ES-I3 (cell line): ENCODE results near the gene DCLK1.
"Not testable (repeated sequence)": the region's sequence is repeated elsewhere in the genome, so short reads cannot be mapped to it uniquely, and the experiment has no call there.

Source experiments
- H3K36me3 ChIP-seq: 2 replicates; pipeline ENCODE4 v1.6.1; 2013; ENCODE audit warnings: mild to moderate bottlenecking, low read length, control low read depth, moderate library complexity; ENCODE audit not compliant: insufficient read depth
- H3K4me1 ChIP-seq: 2 replicates; pipeline ENCODE4 v1.6.1; 2013; ENCODE audit warnings: mild to moderate bottlenecking, control low read depth, low read length; ENCODE audit not compliant: insufficient read depth
- H3K9ac ChIP-seq: 2 replicates; pipeline ENCODE4 v1.6.1; 2013; ENCODE audit warnings: low read depth, mild to moderate bottlenecking, low read length, moderate library complexity
- H3K9me3 ChIP-seq: 2 replicates; pipeline ENCODE4 v1.6.1; 2013; ENCODE audit warnings: mild to moderate bottlenecking, low read length, moderate library complexity; ENCODE audit not compliant: control insufficient read depth, insufficient read depth

The DCLK1 gene

GRCh38 chr13:35987572-35988513 is 143.3 kb downstream of the DCLK1 start:
- Histone ChIP-seq H3K9ac (no peak overlapping the region), H3K36me3 (no peaks in the 10 kb centered on the region), H3K4me1 (peaks cover 13% of the 10 kb centered on the region; the same call in 1 of the 2 replicates), H3K9me3 (no peaks in the 10 kb centered on the region; the same call in 1 of the 2 replicates)

- H3K9me3 ChIP-seq, result peaks cover 11% of the 10 kb centered on the region
- peaks cover 13% of the 10 kb centered on the region; the same call in 1 of the 2 replicates for H3K4me1 ChIP-seq
- H3K36me3 ChIP-seq, result no peaks in the 10 kb centered on the region; the same call in 1 of the 2 replicates
- no peak overlapping the region for H3K9ac ChIP-seq
Observed at GRCh38 chr13:35984776-35985453, 146.3 kb downstream of the DCLK1 start.

GRCh38 chr13:35984287-35984686 is 146.9 kb downstream of the DCLK1 start:
- Histone ChIP-seq H3K4me1 (peaks cover 13% of the 10 kb centered on the region; the same call in 1 of the 2 replicates), H3K9me3 (peaks cover 13% of the 10 kb centered on the region), H3K9ac (no peak overlapping the region), H3K36me3 (no peaks in the 10 kb centered on the region; the same call in 1 of the 2 replicates)

- H3K4me1 ChIP-seq, result peaks cover 11% of the 10 kb centered on the region; the same call in 1 of the 2 replicates
- peaks cover 13% of the 10 kb centered on the region for H3K9me3 ChIP-seq
- H3K36me3 ChIP-seq, H3K9ac ChIP-seq: not testable (repeated sequence)
Observed at GRCh38 chr13:35983703-35984102, 147.5 kb downstream of the DCLK1 start.

GRCh38 chr13:35983206-35983605 is 148.0 kb downstream of the DCLK1 start:
- H3K9ac ChIP-seq, result no peak overlapping the region
- no peaks in the 10 kb centered on the region; the same call in 1 of the 2 replicates for H3K36me3 ChIP-seq
- peaks cover 13% of the 10 kb centered on the region for H3K9me3 ChIP-seq
- H3K4me1 ChIP-seq, result peaks cover 6% of the 10 kb centered on the region; the same call in 1 of the 2 replicates

GRCh38 chr13:35979361-35979951 is 151.7 kb downstream of the DCLK1 start:
- Histone ChIP-seq H3K36me3 (no peaks in the 10 kb centered on the region; the same call in 1 of the 2 replicates), H3K9me3 (peaks cover 13% of the 10 kb centered on the region), H3K9ac (no peak overlapping the region), H3K4me1 (no peaks in the 10 kb centered on the region)

- no peaks in the 10 kb centered on the region for H3K4me1 ChIP-seq
- no peak overlapping the region for H3K9ac ChIP-seq
Observed at GRCh38 chr13:35978607-35979316, 152.4 kb downstream of the DCLK1 start.

GRCh38 chr13:35977060-35977459 is 154.1 kb downstream of the DCLK1 start:
- H3K4me1 ChIP-seq, result no peaks in the 10 kb centered on the region
- H3K9me3 ChIP-seq, result peaks cover 13% of the 10 kb centered on the region
- no peak overlapping the region for H3K9ac ChIP-seq
- no peaks in the 10 kb centered on the region; the same call in 1 of the 2 replicates for H3K36me3 ChIP-seq

More at GRCh38 chr13:35978607-35979316, 152.4 kb downstream of the DCLK1 start:
- no peaks in the 10 kb centered on the region; the same call in 1 of the 2 replicates for H3K36me3 ChIP-seq
- H3K9me3 ChIP-seq, result peaks cover 13% of the 10 kb centered on the region

GRCh38 chr13:35976126-35976525 is 155.1 kb downstream of the DCLK1 start:
- Histone ChIP-seq H3K9ac (no peak overlapping the region), H3K9me3 (peaks cover 8% of the 10 kb centered on the region), H3K36me3 (no peaks in the 10 kb centered on the region; the same call in 1 of the 2 replicates), H3K4me1 (no peaks in the 10 kb centered on the region)

GRCh38 chr13:35966951-35967350 is 164.2 kb downstream of the DCLK1 start:
- not testable (repeated sequence) for H3K4me1 ChIP-seq, H3K9ac ChIP-seq, H3K9me3 ChIP-seq, H3K36me3 ChIP-seq

- no peaks in the 10 kb centered on the region for H3K36me3 ChIP-seq
- H3K4me1 ChIP-seq, result no peaks in the 10 kb centered on the region
- H3K9ac ChIP-seq, result no peak overlapping the region
- peaks cover 4% of the 10 kb centered on the region; the same call in 1 of the 2 replicates for H3K9me3 ChIP-seq
Observed at GRCh38 chr13:35966024-35966423, 165.2 kb downstream of the DCLK1 start.

GRCh38 chr13:35965226-35965927 is 165.8 kb downstream of the DCLK1 start:
- Histone ChIP-seq H3K36me3 (no peaks in the 10 kb centered on the region), H3K9ac (no peak overlapping the region), H3K9me3 (peaks cover 4% of the 10 kb centered on the region; the same call in 1 of the 2 replicates), H3K4me1 (no peaks in the 10 kb centered on the region)

- Histone ChIP-seq H3K9me3 (peaks cover 4% of the 10 kb centered on the region; the same call in 1 of the 2 replicates), H3K36me3 (no peaks in the 10 kb centered on the region), H3K4me1 (no peaks in the 10 kb centered on the region), H3K9ac (no peak overlapping the region)
Observed at GRCh38 chr13:35964863-35965180, 166.4 kb downstream of the DCLK1 start.
